Adrenal gland (tissue), 12 donors: ENCODE measurements around the gene ZNF618. TPM values are rescaled to one million over a fixed set of nuclear protein-coding genes. Genes with fewer than 3 reads are reported as not detected.
A peak's percentile ranks its signal among the peaks of the same experiment; 100 is the strongest.

Experiments used
- DNase-seq, 7 donors: peaks; one replicate each; pipeline ENCODE4 v3.0.0-alpha.2; 2019 to 2020
- H3K27ac ChIP-seq, 5 donors: fragments of 200-600 bp; sonication (generic) in 4 of 5; 1 replicate in 3 of 5; 2 replicates in 2 of 5; pipeline versions ENCODE4 v1.5.1 to v1.8.0; 2016 to 2020; ENCODE audit warnings: mild to moderate bottlenecking in 1 of 5
- H3K27me3 ChIP-seq: fragments of 200-600 bp; 2 replicates; pipeline ENCODE4 v1.8.0; 2021
- H3K36me3 ChIP-seq, 2 donors: fragments of 200-600 bp; replicated peaks in 1 of 2; 1 replicate in 1 of 2; 2 replicates in 1 of 2; pipeline versions ENCODE4 v1.5.1 to v1.8.0; 2018 to 2022
- H3K4me1 ChIP-seq, 2 donors: fragments of 200-600 bp; replicated peaks in 1 of 2; 1 replicate in 1 of 2; 2 replicates in 1 of 2; pipeline versions ENCODE4 v1.5.1 to v1.8.0; 2018 to 2021
- H3K4me3 ChIP-seq, 4 donors: fragments of 200-600 bp; sonication (generic) in 3 of 4; one replicate each; pipeline ENCODE4 v1.5.1; 2016 to 2018
- H3K9me3 ChIP-seq, 3 donors: fragments of 200-600 bp; sonication (generic) in 1 of 3; replicated peaks in 1 of 3; 1 replicate in 2 of 3; 2 replicates in 1 of 3; pipeline versions ENCODE4 v1.5.1 to v1.8.0; 2016 to 2021
- POLR2A ChIP-seq, 2 donors: fragments of 450-650 bp; IDR thresholded peaks; one replicate each; pipeline ENCODE4 v1.6.1; 2017; ENCODE audit warnings: antibody characterized with exemption in 2 of 2, mild to moderate bottlenecking in 2 of 2, moderate library complexity in 1 of 2
- WGBS, 4 donors: extraction: QIAGEN DNeasy Blood & Tissue Kit in 2 of 4; methylation state at CpG; one replicate each; pipeline versions ENCODE4 v1.1.5 to v1.1.7; 2013 to 2017; 5-methylcytosine and 5-hydroxymethylcytosine counted together
- intact Hi-C, 2 donors: fragments of 100-400 bp; cut with DNase I; formaldehyde crosslinking; loops; one replicate each; pipeline versions ENCODE4 v1.14.1 to v1.15.0; 2022 to 2023
- polyA plus RNA-seq, 3 donors: library from polyadenylated mRNA; stranded (reverse); fragments of 200-250 nt in 2 of 3; fragments of 350-450 nt in 1 of 3; fragmentation: Illumina TruSeq in 1 of 3; extraction: RNeasy Lipid Tissue Mini Kit (QIAGEN cat#74804) in 1 of 3; gene quantifications; one replicate each; pipeline ENCODE4 v1.2.3, GENCODE V29; 2013 to 2014
- total RNA-seq, 9 donors: library from RNA; depleted of rRNA in 4 of 9; stranded (reverse); fragments of >200 nt in 4 of 9; fragments of 120-200 nt in 1 of 9; fragmentation: NEBNext Ultra II Directional in 1 of 9; extraction: Animal tissue kit (Norgen Biotek cat#: 25700) in 1 of 9; gene quantifications; one replicate each; pipeline versions ENCODE4 v1.1.0 to v1.2.4, GENCODE V29; 2013 to 2023
- TF ChIP-seq, protein P1 (sequence below), 6 experiments: fragments of 450-650 bp in 4 of 6; fragments of 200-600 bp in 2 of 6; sonication (generic) in 1 of 6; IDR thresholded peaks; 1 replicate in 5 of 6; 2 replicates in 1 of 6; pipeline versions ENCODE4 v1.5.1 to v1.8.0; 2016 to 2021; ENCODE audit warnings: antibody characterized with exemption in 6 of 6, mild to moderate bottlenecking in 2 of 6, moderate library complexity in 1 of 6
- donor health status: healthy with polysubstance abuse.
- donor health status: Bipolar disorder and iron deficiency.
- donor health status: DM: yes; HTN: yes; CAD: no.
- donor health status: DM: no; HTN: no; CAD: no.
- donor health status: DM: no; HTN: no; CAD: no.
- donor health status: DM: yes; HTN: yes; CAD: no.

ZNF618 gene
- total and polyA plus RNA-seq, 12 donors, result 4.5 to 21.3 (median 9.9) TPM

DNA sequence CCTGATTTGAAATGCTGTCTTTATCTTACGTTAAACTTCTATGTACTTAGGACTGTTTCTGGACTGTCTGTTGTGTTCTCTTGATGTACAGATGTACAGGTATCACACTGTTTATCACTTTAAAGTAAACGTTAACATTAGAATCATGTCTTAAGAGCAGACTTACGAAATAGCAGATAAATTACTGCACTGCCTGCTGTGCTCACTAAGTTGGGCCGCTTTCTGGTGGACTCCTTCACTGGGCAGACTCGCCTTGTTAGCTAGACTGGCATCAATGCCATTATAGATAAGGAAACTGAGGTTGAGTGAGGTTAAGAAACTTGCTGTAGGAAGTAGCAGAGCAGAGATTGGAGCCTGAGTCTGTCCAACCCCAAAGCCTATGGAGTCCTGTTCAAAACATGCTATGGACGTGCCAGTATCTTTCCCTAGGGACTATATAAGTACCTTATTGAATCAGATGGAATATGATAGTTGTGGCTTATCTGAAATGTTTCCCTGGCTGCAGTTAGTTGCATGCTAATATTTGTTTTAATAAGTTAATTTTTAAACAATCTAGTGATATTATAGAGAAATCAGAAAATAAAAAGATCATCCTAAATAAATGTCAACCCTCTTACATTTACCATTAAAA, 16.9 kb downstream of the ZNF618 start:
- 81 to 88% (median 85%) methylated on average over 6 of the region's 6 CpGs for WGBS, 4 donors
- intact Hi-C loops, result no loop called here
- H3K27ac ChIP-seq, result no peak overlapping the region
- TF ChIP-seq POLR2A (IDR thresholded peaks at IDR 0.05), result no peak
- TF ChIP-seq, protein P1, sequence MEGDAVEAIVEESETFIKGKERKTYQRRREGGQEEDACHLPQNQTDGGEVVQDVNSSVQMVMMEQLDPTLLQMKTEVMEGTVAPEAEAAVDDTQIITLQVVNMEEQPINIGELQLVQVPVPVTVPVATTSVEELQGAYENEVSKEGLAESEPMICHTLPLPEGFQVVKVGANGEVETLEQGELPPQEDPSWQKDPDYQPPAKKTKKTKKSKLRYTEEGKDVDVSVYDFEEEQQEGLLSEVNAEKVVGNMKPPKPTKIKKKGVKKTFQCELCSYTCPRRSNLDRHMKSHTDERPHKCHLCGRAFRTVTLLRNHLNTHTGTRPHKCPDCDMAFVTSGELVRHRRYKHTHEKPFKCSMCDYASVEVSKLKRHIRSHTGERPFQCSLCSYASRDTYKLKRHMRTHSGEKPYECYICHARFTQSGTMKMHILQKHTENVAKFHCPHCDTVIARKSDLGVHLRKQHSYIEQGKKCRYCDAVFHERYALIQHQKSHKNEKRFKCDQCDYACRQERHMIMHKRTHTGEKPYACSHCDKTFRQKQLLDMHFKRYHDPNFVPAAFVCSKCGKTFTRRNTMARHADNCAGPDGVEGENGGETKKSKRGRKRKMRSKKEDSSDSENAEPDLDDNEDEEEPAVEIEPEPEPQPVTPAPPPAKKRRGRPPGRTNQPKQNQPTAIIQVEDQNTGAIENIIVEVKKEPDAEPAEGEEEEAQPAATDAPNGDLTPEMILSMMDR (IDR thresholded peaks at IDR 0.05), result no peak
- peaks cover 0 to 7% (median 0%) of the 10 kb centered on the region in 3 donors for H3K9me3 ChIP-seq
- peaks cover 5 to 14% of the 10 kb centered on the region in 2 donors for H3K4me1 ChIP-seq
- no peaks in the 10 kb centered on the region for H3K27me3 ChIP-seq
- DNase-seq, result peak in 2 of 7 donors; percentile 17 to 35
- H3K36me3 ChIP-seq, result no peaks in the 10 kb centered on the region
- no peak overlapping the region for H3K4me3 ChIP-seq

DNA sequence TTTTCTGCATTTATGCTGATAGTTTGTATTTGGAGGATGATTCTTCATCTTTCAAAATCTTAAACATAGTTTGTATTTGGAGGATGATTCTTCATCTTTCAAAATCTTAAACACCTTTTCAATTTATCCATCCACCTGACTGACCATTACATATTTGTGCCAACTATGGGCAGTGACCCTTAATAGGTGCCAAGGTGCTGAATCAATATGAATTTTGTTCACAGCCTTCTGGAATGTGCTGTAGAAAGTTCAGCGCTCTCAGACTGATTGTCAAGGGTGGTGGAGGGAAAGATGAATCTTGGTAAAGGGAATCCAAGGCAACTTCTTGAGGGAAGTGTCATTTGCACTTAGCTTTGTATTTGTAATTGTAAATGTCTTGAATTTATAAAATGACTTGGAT, 18.1 kb downstream of the ZNF618 start:
- no peak for TF ChIP-seq POLR2A (IDR thresholded peaks at IDR 0.05)
- TF ChIP-seq, protein P1 (IDR thresholded peaks at IDR 0.05), result no peak
- Histone ChIP-seq H3K4me3 (no peak overlapping the region), H3K27me3 (no peaks in the 10 kb centered on the region), H3K27ac (no peak overlapping the region), H3K36me3 (no peaks in the 10 kb centered on the region), H3K9me3 (peaks cover 0 to 7% (median 0%) of the 10 kb centered on the region in 3 donors), H3K4me1 (peaks cover 5 to 7% of the 10 kb centered on the region in 2 donors)
- DNase-seq, result no peak
- intact Hi-C loops, result no loop called here
- 92 to 98% (median 96%) methylated on average over 1 of the region's 1 CpG for WGBS, 4 donors

DNA sequence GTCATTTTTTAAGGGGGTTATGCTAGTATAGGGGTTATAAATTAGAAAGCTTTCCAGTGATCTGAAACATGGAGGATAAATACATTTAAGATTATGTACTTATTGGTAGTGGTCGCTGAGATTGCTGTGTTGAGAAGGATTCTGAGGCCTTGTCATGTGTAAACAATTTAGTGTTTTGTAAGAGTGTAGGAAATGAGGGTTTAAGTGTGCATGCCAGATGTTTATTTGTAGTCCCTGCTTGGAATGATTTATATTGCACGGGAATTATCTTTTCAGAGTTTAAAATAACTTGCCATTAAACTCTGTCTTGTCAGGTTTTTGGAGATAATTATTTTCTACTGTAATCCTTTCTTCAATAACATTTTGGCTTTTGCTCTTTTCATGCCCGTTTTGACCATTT, 19.4 kb downstream of the ZNF618 start:
- 39 to 52% (median 46%) methylated on average over 3 of the region's 3 CpGs for WGBS, 4 donors
- Histone ChIP-seq H3K4me1 (peaks cover 5 to 7% of the 10 kb centered on the region in 2 donors), H3K9me3 (peaks cover 0 to 5% (median 0%) of the 10 kb centered on the region in 3 donors), H3K36me3 (no peaks in the 10 kb centered on the region), H3K27ac (no peak overlapping the region), H3K4me3 (no peak overlapping the region), H3K27me3 (no peaks in the 10 kb centered on the region)
- DNase-seq, result no peak
- intact Hi-C loops, result no loop called here
- TF ChIP-seq, protein P1 (IDR thresholded peaks at IDR 0.05), result no peak
- TF ChIP-seq POLR2A (IDR thresholded peaks at IDR 0.05), result no peak

DNA sequence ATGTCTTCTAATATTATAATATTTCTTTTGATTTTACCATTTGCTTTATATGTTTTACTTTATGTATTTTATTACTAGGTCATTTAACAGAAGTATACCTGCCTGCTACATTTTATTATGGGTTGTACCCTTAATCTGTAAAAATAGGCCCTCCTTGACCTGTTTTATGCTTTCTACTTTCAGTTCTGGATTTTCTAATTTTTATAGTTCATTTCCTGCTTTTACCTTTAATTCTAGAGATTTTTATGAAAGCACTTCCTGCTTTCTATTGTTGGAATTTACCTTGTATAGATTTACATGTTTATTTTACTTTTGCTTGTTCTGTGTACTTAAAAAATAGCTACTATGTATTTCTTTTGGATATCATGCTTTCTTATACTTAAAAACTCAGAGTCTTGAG, 20.6 kb downstream of the ZNF618 start:
- H3K27ac ChIP-seq, result no peak overlapping the region
- H3K4me3 ChIP-seq, result no peak overlapping the region
- no peak for DNase-seq
- no peaks in the 10 kb centered on the region for H3K36me3 ChIP-seq
- H3K4me1 ChIP-seq, result peaks cover 5 to 7% of the 10 kb centered on the region in 2 donors
- H3K27me3 ChIP-seq, result no peaks in the 10 kb centered on the region
- no peaks in the 10 kb centered on the region for H3K9me3 ChIP-seq
- TF ChIP-seq, protein P1 (IDR thresholded peaks at IDR 0.05), result no peak
- no peak for TF ChIP-seq POLR2A (IDR thresholded peaks at IDR 0.05)
- intact Hi-C loops, result no loop called here
